Activated CD4-positive, alpha-beta T cell treated with anti-CD3 and anti-CD28 coated beads, Interleukin-2, amount 50 U/mL, for 1 hour (primary cell): ENCODE data around the gene ITPR2.

ENCODE experiments used
- DNase-seq: peaks from one replicate; pipeline ENCODE4 v3.0.0-alpha.2; 2020

Gene ITPR2

GRCh38 chr12:26728205-26729050 lies 104.6 kb downstream of the ITPR2 start:
- DNase-seq = no peak

GRCh38 chr12:26727482-26728204 lies 105.4 kb downstream of the ITPR2 start:
- DNase-seq = no peak

GRCh38 chr12:26726956-26727355 lies 106.0 kb downstream of the ITPR2 start:
- DNase-seq = no peak

GRCh38 chr12:26725276-26725916 lies 107.6 kb downstream of the ITPR2 start:
- no peak for DNase-seq

GRCh38 chr12:26724309-26724702 lies 108.7 kb downstream of the ITPR2 start:
- no peak for DNase-seq

- no peak for DNase-seq
These were observed 109.3 kb downstream of the ITPR2 start for GRCh38 chr12:26723379-26724308.

GRCh38 chr12:26721800-26722199 lies 111.2 kb downstream of the ITPR2 start:
- no peak for DNase-seq

GRCh38 chr12:26719852-26720251 lies 113.1 kb downstream of the ITPR2 start:
- DNase-seq = no peak

- DNase-seq = no peak
These were observed 115.2 kb downstream of the ITPR2 start for GRCh38 chr12:26717757-26718156.

- DNase-seq = no peak
These were observed 117.8 kb downstream of the ITPR2 start for GRCh38 chr12:26715232-26715631.

- DNase-seq = no peak
These were observed 119.1 kb downstream of the ITPR2 start for GRCh38 chr12:26713885-26714383.

- no peak for DNase-seq
These were observed 120.1 kb downstream of the ITPR2 start for GRCh38 chr12:26712892-26713291.

GRCh38 chr12:26711569-26711968 lies 121.4 kb downstream of the ITPR2 start:
- no peak for DNase-seq

- no peak for DNase-seq
These were observed 121.9 kb downstream of the ITPR2 start for GRCh38 chr12:26711072-26711471.

GRCh38 chr12:26705851-26706250 lies 127.1 kb downstream of the ITPR2 start:
- no peak for DNase-seq

GRCh38 chr12:26704684-26705460 lies 128.1 kb downstream of the ITPR2 start:
- no peak for DNase-seq

GRCh38 chr12:26704214-26704613 lies 128.8 kb downstream of the ITPR2 start:
- no peak for DNase-seq

- no peak for DNase-seq
These were observed 130.3 kb downstream of the ITPR2 start for GRCh38 chr12:26702741-26703140.

- DNase-seq = no peak
These were observed 131.3 kb downstream of the ITPR2 start for GRCh38 chr12:26701604-26702215.

- no peak for DNase-seq
These were observed 132.6 kb downstream of the ITPR2 start for GRCh38 chr12:26700430-26700829.

- DNase-seq = no peak
These were observed 133.8 kb downstream of the ITPR2 start for GRCh38 chr12:26699237-26699636.
